Upper lobe of right lung (tissue), 1 donor: ENCODE results near the gene FRZB. TPM values are rescaled to one million over a fixed set of nuclear protein-coding genes. Genes with fewer than 3 reads are reported as not detected.

Source experiments
- ATAC-seq: fragments of 200-7000 bp; cut with Tn5 transposase; one replicate; pipeline ENCODE4 v1.9.1; 2020; ENCODE audit warnings: mild to moderate bottlenecking, moderate library complexity
- DNase-seq: peaks from one replicate; pipeline ENCODE4 v3.0.0-alpha.2; 2020
- H3K27ac ChIP-seq: fragments of 200-600 bp; one replicate; pipeline ENCODE4 v1.8.0; 2022
- H3K27me3 ChIP-seq: fragments of 200-600 bp; one replicate; pipeline ENCODE4 v1.8.0; 2022; ENCODE audit warnings: mild to moderate bottlenecking
- H3K36me3 ChIP-seq: fragments of 200-600 bp; one replicate; pipeline ENCODE4 v1.8.0; 2022
- H3K4me1 ChIP-seq: fragments of 200-600 bp; one replicate; pipeline ENCODE4 v1.8.0; 2022
- H3K4me3 ChIP-seq: fragments of 200-600 bp; one replicate; pipeline ENCODE4 v1.8.0; 2022; ENCODE audit warnings: mild to moderate bottlenecking
- H3K9me3 ChIP-seq: fragments of 200-600 bp; one replicate; pipeline ENCODE4 v1.8.0; 2022
- intact Hi-C: fragments of 100-400 bp; cut with DNase I; formaldehyde crosslinking; loops from one replicate; pipeline ENCODE4 v1.11.0; 2022
- total RNA-seq: library from RNA; stranded (reverse); fragmentation: NEBNext Ultra II Directional; extraction: Animal tissue kit (Norgen Biotek cat#: 25700); gene quantifications from one replicate; pipeline ENCODE4 v1.2.1, GENCODE V29; 2021
- TF ChIP-seq, protein P1 (sequence below): fragments of 200-600 bp; IDR thresholded peaks from one replicate; pipeline ENCODE4 v1.8.0; 2022; ENCODE audit warnings: antibody characterized with exemption
- donor health status: DM: no; HTN: yes; CAD: no; lungs with severe emphysema.

The FRZB gene
- total RNA-seq, 1 donor from 2014 or later = 14.0 TPM

DNA sequence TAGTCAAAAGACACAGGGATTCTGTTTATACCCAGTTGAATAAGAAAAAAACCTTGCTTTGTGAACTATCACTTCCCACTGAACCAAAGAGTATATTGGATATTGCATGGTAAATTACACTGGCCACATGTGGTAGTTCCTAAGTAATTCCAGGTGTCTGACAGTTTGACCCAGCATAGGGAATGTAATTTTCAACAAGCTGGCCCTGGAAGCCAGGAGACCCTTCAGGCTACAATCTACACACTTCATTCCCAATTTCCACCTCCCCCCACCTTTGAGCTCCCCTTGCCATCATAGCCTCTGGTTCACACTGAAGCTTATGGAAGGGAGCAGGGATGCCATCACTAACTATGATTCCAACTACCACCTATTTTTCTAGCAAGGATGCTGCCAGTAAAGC lies 2.8 kb downstream of the FRZB start:
- Histone ChIP-seq H3K27me3 (peaks cover 3% of the 10 kb centered on the region), H3K36me3 (no peaks in the 10 kb centered on the region), H3K27ac (no peak overlapping the region), H3K4me1 (no peaks in the 10 kb centered on the region), H3K4me3 (no peak overlapping the region), H3K9me3 (no peaks in the 10 kb centered on the region)
- TF ChIP-seq, protein P1, sequence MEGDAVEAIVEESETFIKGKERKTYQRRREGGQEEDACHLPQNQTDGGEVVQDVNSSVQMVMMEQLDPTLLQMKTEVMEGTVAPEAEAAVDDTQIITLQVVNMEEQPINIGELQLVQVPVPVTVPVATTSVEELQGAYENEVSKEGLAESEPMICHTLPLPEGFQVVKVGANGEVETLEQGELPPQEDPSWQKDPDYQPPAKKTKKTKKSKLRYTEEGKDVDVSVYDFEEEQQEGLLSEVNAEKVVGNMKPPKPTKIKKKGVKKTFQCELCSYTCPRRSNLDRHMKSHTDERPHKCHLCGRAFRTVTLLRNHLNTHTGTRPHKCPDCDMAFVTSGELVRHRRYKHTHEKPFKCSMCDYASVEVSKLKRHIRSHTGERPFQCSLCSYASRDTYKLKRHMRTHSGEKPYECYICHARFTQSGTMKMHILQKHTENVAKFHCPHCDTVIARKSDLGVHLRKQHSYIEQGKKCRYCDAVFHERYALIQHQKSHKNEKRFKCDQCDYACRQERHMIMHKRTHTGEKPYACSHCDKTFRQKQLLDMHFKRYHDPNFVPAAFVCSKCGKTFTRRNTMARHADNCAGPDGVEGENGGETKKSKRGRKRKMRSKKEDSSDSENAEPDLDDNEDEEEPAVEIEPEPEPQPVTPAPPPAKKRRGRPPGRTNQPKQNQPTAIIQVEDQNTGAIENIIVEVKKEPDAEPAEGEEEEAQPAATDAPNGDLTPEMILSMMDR = no peak
- no peak for ATAC-seq
- intact Hi-C loops = no loop called here
- DNase-seq = no peak

DNA sequence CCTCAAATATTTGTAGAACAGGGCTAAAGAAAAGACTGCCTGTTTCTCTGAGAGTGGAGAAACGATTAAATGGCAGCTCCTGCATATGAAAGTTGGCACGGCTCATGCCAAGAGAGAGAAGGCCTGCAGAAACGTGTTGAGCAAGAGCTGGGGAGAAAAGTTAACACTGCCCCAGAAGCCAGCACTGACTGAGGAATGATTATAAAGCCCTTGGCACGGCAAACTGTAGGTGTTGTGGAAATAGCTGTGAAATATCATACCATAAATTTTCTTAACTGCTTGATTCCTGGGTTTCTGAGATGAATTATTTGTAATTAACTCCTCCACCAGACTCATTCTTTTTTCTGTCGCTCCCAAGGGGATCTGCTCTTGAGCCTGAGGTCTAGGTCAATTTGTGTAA lies 4.3 kb downstream of the FRZB start:
- intact Hi-C loops = no loop called here
- TF ChIP-seq, protein P1 = no peak
- ATAC-seq (no peak), DNase-seq (no peak)
- Histone ChIP-seq H3K27me3 (peaks cover 3% of the 10 kb centered on the region), H3K4me3 (no peak overlapping the region), H3K27ac (no peak overlapping the region), H3K4me1 (no peaks in the 10 kb centered on the region), H3K9me3 (no peaks in the 10 kb centered on the region), H3K36me3 (no peaks in the 10 kb centered on the region)

DNA sequence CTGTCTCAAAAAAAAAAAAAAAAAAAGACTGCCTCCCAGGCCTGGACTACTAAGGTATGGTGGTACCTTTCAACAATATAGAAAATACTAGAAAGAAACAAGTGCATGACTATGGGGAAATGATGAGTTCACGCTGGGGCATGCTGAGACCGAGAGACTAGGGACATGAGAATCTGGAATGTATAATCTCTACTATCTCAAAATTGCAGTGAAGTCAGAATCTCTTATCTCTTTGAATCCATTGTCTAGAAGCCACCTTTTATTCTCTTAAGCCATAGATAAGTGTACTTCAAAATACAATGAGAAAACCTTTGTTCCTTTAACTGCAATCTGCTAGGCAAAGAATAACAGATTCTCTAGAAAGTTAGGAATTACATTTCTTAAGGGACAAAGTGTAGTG lies 5.6 kb downstream of the FRZB start:
- H3K4me3 ChIP-seq = no peak overlapping the region
- no peak overlapping the region for H3K27ac ChIP-seq
- no peaks in the 10 kb centered on the region for H3K27me3 ChIP-seq
- H3K9me3 ChIP-seq = no peaks in the 10 kb centered on the region
- DNase-seq = no peak
- H3K36me3 ChIP-seq = no peaks in the 10 kb centered on the region
- H3K4me1 ChIP-seq = no peaks in the 10 kb centered on the region
- no peak for ATAC-seq
- TF ChIP-seq, protein P1 = no peak
- intact Hi-C loops = no loop called here

DNA sequence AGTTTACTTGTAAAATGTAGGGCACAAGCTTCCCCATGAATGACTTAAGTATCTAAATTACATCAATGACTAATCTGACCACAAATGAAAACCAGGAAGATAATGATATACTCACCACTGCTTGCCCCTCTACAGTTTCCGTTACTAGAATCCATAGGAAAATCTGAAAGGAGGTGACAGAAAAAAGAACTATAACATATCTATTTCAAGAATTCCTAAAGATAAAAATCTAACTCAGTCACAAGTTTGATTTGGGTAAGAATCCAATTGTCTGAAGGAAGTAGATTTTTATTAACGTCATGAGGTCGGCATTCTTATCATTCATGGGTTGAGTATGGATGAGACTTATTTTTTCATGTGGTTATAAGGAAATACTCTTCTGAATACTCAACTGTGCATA lies 7.8 kb downstream of the FRZB start:
- H3K4me1 ChIP-seq = no peaks in the 10 kb centered on the region
- no peak for ATAC-seq

DNA sequence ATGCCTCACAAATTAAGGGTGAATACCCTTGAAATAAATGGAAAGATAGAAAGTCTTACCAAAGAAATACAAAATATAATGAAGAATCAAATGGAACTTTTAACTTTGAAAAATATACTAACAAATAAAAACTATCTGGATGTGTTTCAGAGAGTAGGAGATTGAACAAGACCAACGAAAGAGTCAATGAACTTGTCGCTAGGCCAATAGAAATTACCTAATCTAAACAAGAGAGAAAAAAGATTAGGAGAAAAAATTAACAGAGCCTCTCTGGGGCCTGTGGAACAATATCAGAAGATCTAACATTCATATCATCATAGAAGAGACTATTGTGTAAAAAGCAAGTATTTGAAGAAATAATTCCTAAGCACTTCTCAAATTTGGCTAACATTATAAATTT lies 11.1 kb downstream of the FRZB start:
- Histone ChIP-seq H3K4me3 (no peak overlapping the region), H3K9me3 (no peaks in the 10 kb centered on the region), H3K36me3 (no peaks in the 10 kb centered on the region), H3K27ac (no peak overlapping the region), H3K4me1 (no peaks in the 10 kb centered on the region), H3K27me3 (no peaks in the 10 kb centered on the region)
- intact Hi-C loops = no loop called here
- TF ChIP-seq, protein P1 = no peak
- ATAC-seq = no peak
- no peak for DNase-seq

More for the DNA sequence above, 7.8 kb downstream of the FRZB start:
- TF ChIP-seq, protein P1 = no peak
- no peaks in the 10 kb centered on the region for H3K36me3 ChIP-seq
- intact Hi-C loops = no loop called here
- no peaks in the 10 kb centered on the region for H3K9me3 ChIP-seq
- no peaks in the 10 kb centered on the region for H3K27me3 ChIP-seq
- H3K4me3 ChIP-seq = no peak overlapping the region
- no peak overlapping the region for H3K27ac ChIP-seq
- no peak for DNase-seq
